ENCODE results near the gene PCGF1. TPM values are rescaled to one million over a fixed set of nuclear protein-coding genes. Genes with fewer than 3 reads are reported as not detected.

PCGF1 gene
- total and polyA plus RNA-seq, 9 of the 15 experiments (the other 6 are each of a cell fraction or from before 2014, with no cell fraction given) = 20.3 to 45.7 (median 29.3) TPM

DNA sequence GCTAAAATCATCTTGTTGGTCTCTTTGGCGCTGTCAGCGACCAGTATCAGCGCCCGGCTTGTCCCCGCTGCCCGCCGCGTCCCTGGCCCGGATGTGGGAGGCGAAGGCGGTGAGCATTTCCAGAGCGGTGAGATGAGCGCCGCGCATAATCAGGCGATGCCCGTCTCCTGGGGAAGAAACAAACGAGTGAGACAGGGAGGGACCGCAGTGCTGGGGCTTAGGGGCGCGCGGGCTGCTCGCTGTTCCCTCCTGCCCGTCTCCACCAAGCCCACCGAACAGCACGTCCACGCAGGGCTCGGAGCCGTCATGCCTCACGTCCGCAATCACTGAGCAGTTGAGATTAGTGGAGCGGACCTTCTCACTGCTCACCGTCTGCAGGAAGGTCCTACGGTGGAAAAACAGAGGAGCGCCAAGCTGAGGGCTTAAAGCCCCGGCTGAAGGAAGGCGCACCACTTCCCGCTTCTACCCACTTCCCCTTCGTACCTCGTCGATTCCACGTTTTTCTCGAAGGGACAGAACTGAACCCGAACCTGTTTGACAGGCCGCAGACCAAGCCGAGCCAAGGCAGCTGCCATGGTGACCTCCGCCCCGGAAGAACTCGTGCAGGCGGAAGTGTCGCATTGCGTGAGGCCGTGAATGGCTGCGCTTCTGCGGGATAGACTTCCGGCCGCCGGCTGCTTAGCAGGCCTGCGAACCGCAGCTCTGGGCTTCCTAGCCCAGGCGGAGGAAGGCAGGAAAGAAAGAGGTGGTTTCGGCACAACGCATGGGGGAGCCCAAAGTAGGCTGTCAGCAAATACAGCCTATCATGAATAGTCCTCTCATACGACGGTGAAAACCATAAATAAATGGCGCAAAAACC, 35.2 kb downstream of the PCGF1 start, which contains the start of gene MRPL53 (continued):
- no peak for TF ChIP-seq FOXM1 (IDR thresholded peaks at IDR 0.05; ENCODE audit: low read depth)
- peak; percentile 90; the same call in 1 of the 2 replicates for TF ChIP-seq FOXM1 (CRISPR knock-in tag; IDR thresholded peaks at IDR 0.05; ENCODE audit: low read depth)
- TF ChIP-seq HNRNPK (IDR thresholded peaks at IDR 0.05; ENCODE audit: low read depth, low read length, poor library complexity, severe bottlenecking) = no peak
- no peak for TF ChIP-seq CBFA2T3 (IDR thresholded peaks at IDR 0.05)
- TF ChIP-seq THRAP3 (IDR thresholded peaks at IDR 0.05; ENCODE audit: borderline replicate concordance) = peak; percentile 96
- no peak for TF ChIP-seq ZNF830 (CRISPR knock-in tag; IDR thresholded peaks at IDR 0.05)
- TF ChIP-seq, protein P1, sequence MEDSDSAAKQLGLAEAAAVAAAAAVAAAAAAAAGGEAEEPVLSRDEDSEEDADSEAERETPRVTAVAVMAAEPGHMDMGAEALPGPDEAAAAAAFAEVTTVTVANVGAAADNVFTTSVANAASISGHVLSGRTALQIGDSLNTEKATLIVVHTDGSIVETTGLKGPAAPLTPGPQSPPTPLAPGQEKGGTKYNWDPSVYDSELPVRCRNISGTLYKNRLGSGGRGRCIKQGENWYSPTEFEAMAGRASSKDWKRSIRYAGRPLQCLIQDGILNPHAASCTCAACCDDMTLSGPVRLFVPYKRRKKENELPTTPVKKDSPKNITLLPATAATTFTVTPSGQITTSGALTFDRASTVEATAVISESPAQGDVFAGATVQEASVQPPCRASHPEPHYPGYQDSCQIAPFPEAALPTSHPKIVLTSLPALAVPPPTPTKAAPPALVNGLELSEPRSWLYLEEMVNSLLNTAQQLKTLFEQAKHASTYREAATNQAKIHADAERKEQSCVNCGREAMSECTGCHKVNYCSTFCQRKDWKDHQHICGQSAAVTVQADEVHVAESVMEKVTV (CRISPR knock-in tag; IDR thresholded peaks at IDR 0.05) = 0 out of 2 replicates have a peak, but pooled peaks have one; percentile 20
- peak; percentile 49 for TF ChIP-seq SPI1 (IDR thresholded peaks at IDR 0.05; ENCODE audit: borderline replicate concordance, low read depth, low read length)
- TF ChIP-seq PYGO2 (tag; IDR thresholded peaks at IDR 0.05) = no peak
- no peak for TF ChIP-seq NFYB (IDR thresholded peaks at IDR 0.05; ENCODE audit: extremely low read depth, insufficient read length)
- TF ChIP-seq DACH1 (IDR thresholded peaks at IDR 0.05; ENCODE audit: partially characterized antibody) = no peak
- no peak for TF ChIP-seq SRSF7 (optimal IDR thresholded peaks at IDR 0.05; ENCODE audit: low read depth, low read length)
- TF ChIP-seq LCOR (CRISPR knock-in tag; IDR thresholded peaks at IDR 0.05) = peak; percentile 75
- peak; percentile 100 for TF ChIP-seq NR2C1 (IDR thresholded peaks at IDR 0.05)
- TF ChIP-seq NR2C1 (tag; IDR thresholded peaks at IDR 0.05) = peak; percentile 100
- TF ChIP-seq PRMT5 (CRISPR knock-in tag; IDR thresholded peaks at IDR 0.05) = no peak
- TF ChIP-seq, protein P2, sequence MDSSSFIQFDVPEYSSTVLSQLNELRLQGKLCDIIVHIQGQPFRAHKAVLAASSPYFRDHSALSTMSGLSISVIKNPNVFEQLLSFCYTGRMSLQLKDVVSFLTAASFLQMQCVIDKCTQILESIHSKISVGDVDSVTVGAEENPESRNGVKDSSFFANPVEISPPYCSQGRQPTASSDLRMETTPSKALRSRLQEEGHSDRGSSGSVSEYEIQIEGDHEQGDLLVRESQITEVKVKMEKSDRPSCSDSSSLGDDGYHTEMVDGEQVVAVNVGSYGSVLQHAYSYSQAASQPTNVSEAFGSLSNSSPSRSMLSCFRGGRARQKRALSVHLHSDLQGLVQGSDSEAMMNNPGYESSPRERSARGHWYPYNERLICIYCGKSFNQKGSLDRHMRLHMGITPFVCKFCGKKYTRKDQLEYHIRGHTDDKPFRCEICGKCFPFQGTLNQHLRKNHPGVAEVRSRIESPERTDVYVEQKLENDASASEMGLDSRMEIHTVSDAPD (CRISPR knock-in tag; IDR thresholded peaks at IDR 0.05) = no peak
- TF ChIP-seq, protein P3, sequence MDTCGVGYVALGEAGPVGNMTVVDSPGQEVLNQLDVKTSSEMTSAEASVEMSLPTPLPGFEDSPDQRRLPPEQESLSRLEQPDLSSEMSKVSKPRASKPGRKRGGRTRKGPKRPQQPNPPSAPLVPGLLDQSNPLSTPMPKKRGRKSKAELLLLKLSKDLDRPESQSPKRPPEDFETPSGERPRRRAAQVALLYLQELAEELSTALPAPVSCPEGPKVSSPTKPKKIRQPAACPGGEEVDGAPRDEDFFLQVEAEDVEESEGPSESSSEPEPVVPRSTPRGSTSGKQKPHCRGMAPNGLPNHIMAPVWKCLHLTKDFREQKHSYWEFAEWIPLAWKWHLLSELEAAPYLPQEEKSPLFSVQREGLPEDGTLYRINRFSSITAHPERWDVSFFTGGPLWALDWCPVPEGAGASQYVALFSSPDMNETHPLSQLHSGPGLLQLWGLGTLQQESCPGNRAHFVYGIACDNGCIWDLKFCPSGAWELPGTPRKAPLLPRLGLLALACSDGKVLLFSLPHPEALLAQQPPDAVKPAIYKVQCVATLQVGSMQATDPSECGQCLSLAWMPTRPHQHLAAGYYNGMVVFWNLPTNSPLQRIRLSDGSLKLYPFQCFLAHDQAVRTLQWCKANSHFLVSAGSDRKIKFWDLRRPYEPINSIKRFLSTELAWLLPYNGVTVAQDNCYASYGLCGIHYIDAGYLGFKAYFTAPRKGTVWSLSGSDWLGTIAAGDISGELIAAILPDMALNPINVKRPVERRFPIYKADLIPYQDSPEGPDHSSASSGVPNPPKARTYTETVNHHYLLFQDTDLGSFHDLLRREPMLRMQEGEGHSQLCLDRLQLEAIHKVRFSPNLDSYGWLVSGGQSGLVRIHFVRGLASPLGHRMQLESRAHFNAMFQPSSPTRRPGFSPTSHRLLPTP (IDR thresholded peaks at IDR 0.05; ENCODE audit: borderline replicate concordance, extremely low read depth, insufficient read length) = no peak
- TF ChIP-seq DNMT1 (IDR thresholded peaks at IDR 0.05) = peak; percentile 97
- no peak for TF ChIP-seq ZBTB8A (IDR thresholded peaks at IDR 0.05; ENCODE audit: partially characterized antibody)
- no peak for TF ChIP-seq MCM3 (IDR thresholded peaks at IDR 0.05)
- TF ChIP-seq, protein P4, sequence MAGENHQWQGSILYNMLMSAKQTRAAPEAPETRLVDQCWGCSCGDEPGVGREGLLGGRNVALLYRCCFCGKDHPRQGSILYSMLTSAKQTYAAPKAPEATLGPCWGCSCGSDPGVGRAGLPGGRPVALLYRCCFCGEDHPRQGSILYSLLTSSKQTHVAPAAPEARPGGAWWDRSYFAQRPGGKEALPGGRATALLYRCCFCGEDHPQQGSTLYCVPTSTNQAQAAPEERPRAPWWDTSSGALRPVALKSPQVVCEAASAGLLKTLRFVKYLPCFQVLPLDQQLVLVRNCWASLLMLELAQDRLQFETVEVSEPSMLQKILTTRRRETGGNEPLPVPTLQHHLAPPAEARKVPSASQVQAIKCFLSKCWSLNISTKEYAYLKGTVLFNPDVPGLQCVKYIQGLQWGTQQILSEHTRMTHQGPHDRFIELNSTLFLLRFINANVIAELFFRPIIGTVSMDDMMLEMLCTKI (IDR thresholded peaks at IDR 0.05; ENCODE audit: partially characterized antibody) = no peak

Data from K562 (cell line).